Measurements from ENCODE around the gene TEDC2. TPM values are rescaled to one million over a fixed set of nuclear protein-coding genes. Genes with fewer than 3 reads are reported as not detected.

Gene TEDC2
- total and polyA plus RNA-seq, 2 of the 8 experiments (the other 6 are each of a cell fraction or from before 2014, with no cell fraction given), result 54.6 to 55.6 TPM

DNA sequence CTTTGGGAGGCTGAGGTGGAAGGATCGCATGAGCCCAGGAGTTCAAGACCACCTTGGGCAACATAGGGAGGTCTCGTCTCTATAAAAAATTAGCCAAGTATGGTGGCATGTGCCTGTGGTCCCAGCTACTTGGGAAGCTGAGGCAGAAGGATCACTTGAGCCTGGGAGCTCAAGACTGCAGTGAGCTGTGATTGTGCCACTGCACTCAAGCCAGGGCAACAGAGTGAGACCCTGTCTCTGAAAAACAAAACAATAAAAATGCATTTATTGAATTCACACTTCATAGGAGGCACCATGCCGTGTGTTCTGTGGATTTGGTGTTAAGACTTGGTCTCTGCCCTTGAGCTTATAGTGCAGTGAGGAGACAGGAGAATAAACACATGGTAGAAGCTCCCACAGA is 17.4 kb downstream of the TEDC2 start:
- DNase-seq (ENCODE audit: low read depth in 1 of 2, low spot score in 2 of 2) (no peak), FAIRE-seq (no peak)
- Histone ChIP-seq H3K23me2 (ENCODE audit: low read depth, low read length) (peaks cover 17% of the 10 kb centered on the region; the same call in 1 of the 2 replicates), H3K79me2 (ENCODE audit: control insufficient read depth in 1 of 2, insufficient read depth in 2 of 2, low read length in 2 of 2) (peaks cover 0 to 4% of the 10 kb centered on the region in 2 experiments; a peak in 1 of 4 replicates), H3K4ac (replicated peaks; ENCODE audit: insufficient read length, low read depth, low read length) (no peak overlapping the region), H4K91ac (replicated peaks; ENCODE audit: insufficient read length, low read length) (no peak overlapping the region), H2BK20ac (ENCODE audit: low read length) (no peak overlapping the region), H3K4me1 (replicated peaks in 1 of 4; ENCODE audit: control insufficient read depth in 3 of 4, insufficient read depth in 4 of 4, low read length in 3 of 4) (peaks cover 0 to 14% (median 5%) of the 10 kb centered on the region in 4 experiments; a peak in 5 of 7 replicates), H3K27me3 (replicated peaks in 1 of 4; ENCODE audit: control insufficient read depth in 3 of 4, extremely low read depth in 1 of 4, insufficient read depth in 3 of 4, low read length in 3 of 4) (peaks cover 10 to 32% (median 21%) of the 10 kb centered on the region in 4 experiments), H2BK120ac (replicated peaks; ENCODE audit: low read depth, low read length) (no peak overlapping the region), H3K56ac (replicated peaks; ENCODE audit: insufficient read length, low read depth, low read length) (no peak overlapping the region), H3K23ac (ENCODE audit: insufficient read length) (no peak overlapping the region), H3K4me2 (ENCODE audit: insufficient read depth in 1 of 2, low read depth in 2 of 2, low read length in 2 of 2) (no peak overlapping the region), H3K36me3 (ENCODE audit: control insufficient read depth in 2 of 4, insufficient read depth in 4 of 4, low read length in 3 of 4) (no peaks in the 10 kb centered on the region), H3K18ac (ENCODE audit: extremely low read depth, low read length) (no peak overlapping the region), H3K14ac (ENCODE audit: insufficient read length) (no peak overlapping the region), H2AFZ (ENCODE audit: low read length) (no peak overlapping the region), H2AK5ac (ENCODE audit: low read depth, low read length) (no peak overlapping the region), H3K79me1 (ENCODE audit: low read depth, low read length) (peaks cover 23% of the 10 kb centered on the region), H4K8ac (ENCODE audit: extremely low read depth, insufficient read depth, low read length) (no peak overlapping the region), H2BK15ac (ENCODE audit: low read length) (no peak overlapping the region), H4K20me1 (replicated peaks in 1 of 2; ENCODE audit: control insufficient read depth in 1 of 2, insufficient read depth in 2 of 2, low read length in 2 of 2) (peaks cover 9 to 17% of the 10 kb centered on the region in 2 experiments), H2BK5ac (ENCODE audit: low read depth, low read length) (no peak overlapping the region), H3K9ac (replicated peaks in 1 of 4; ENCODE audit: extremely low read depth in 1 of 4, low read depth in 3 of 4, low read length in 3 of 4) (no peak overlapping the region), H2BK12ac (ENCODE audit: low read depth, low read length) (no peak overlapping the region), H3K9me3 (ENCODE audit: insufficient read depth in 2 of 2, low read depth in 1 of 2, low read length in 1 of 2) (no peaks in the 10 kb centered on the region), H4K5ac (ENCODE audit: insufficient read length, low read depth, low read length) (no peak overlapping the region), H3K4me3 (ENCODE audit: extremely low read depth in 1 of 4, insufficient read depth in 2 of 4, low read depth in 3 of 4, low read length in 4 of 4) (no peak overlapping the region), H3K27ac (ENCODE audit: low read depth, low read length) (no peak overlapping the region)
- ChIA-PET CTCF (ENCODE audit: partially characterized antibody) (interaction anchor here (1.0 to 2.8 kb wide), 4 partner anchors 11 to 27 kb away, joined by 3 to 15 read pairs (median 4); no protein-coding TSS in a partner anchor), POLR2A (ENCODE audit: partially characterized antibody) (interaction anchor here (0.8 to 1.7 kb wide), 4 partner anchors 10 to 22 kb away, joined by 3 to 5 read pairs (median 4); no protein-coding TSS in a partner anchor)
- WGBS, 2 experiments (ENCODE audit: extremely low coverage in 1 of 2, insufficient coverage in 1 of 2, insufficient read length in 1 of 2, insufficient replicate concordance in 2 of 2, low coverage in 1 of 2, low lambda C conversion rate in 2 of 2, missing lambda C conversion rate in 1 of 2), result 90% methylated on average over 3 of the region's 3 CpGs; no CpG with 5 or more reads in 1 of the 2 experiments
- TF ChIP-seq MAFK (IDR thresholded peaks at IDR 0.05; ENCODE audit: low read depth, low read length), result no peak
- no peak for TF ChIP-seq RBBP5 (IDR thresholded peaks at IDR 0.05; ENCODE audit: borderline replicate concordance, low read depth, low read length)
- TF ChIP-seq KDM5A (IDR thresholded peaks at IDR 0.05; ENCODE audit: low read length), result no peak
- TF ChIP-seq SUZ12 (IDR thresholded peaks at IDR 0.05; ENCODE audit: low read length), result no peak
- no peak for TF ChIP-seq SP2 (IDR thresholded peaks at IDR 0.05; ENCODE audit: low read length)
- no peak for TF ChIP-seq EP300 (IDR thresholded peaks at IDR 0.05; ENCODE audit: borderline replicate concordance in 1 of 2, low read depth in 2 of 2, low read length in 2 of 2)
- no peak for TF ChIP-seq SP4 (IDR thresholded peaks at IDR 0.05; ENCODE audit: low read length)
- no peak for TF ChIP-seq RAD21 (IDR thresholded peaks at IDR 0.05 in 1 of 2, conservative IDR thresholded peaks at IDR 0.05 in 1 of 2; ENCODE audit: low read depth in 2 of 2, low read length in 2 of 2)
- TF ChIP-seq SRF (IDR thresholded peaks at IDR 0.05; ENCODE audit: low read depth, low read length), result no peak
- no peak for TF ChIP-seq CTCF (IDR thresholded peaks at IDR 0.05; ENCODE audit: control extremely low read depth in 1 of 3, insufficient read depth in 1 of 3, low read depth in 1 of 3, low read length in 3 of 3)
